Panc1 (cell line): ENCODE data around the gene GGN. TPM values are rescaled to one million over a fixed set of nuclear protein-coding genes. Genes with fewer than 3 reads are reported as not detected.

ENCODE experiments used
- ATAC-seq: fragments of 200-7000 bp; cut with Tn5 transposase; 2 replicates; pipeline ENCODE4 v1.9.1; 2020; ENCODE audit warnings: mild to moderate bottlenecking, moderate library complexity
- BruUV-seq: library from RNA; stranded (reverse); fragments of 400-500 nt; replicated peaks from 2 replicates; lab custom pipeline; 2021; lab: Mats Ljungman, UMichigan
- CTCF ChIA-PET: fragments of 300-600 bp; sonication (Branson Sonifier 250); formaldehyde crosslinking; loops from one replicate; lab custom pipeline; 2022; ENCODE audit warnings: antibody characterized with exemption; lab: Charles Lee
- POLR2A ChIA-PET: fragments of 300-600 bp; sonication (Branson Sonifier 250); formaldehyde crosslinking; loops from one replicate; lab custom pipeline; 2022; ENCODE audit warnings: antibody characterized with exemption; lab: Charles Lee
- DNase-seq: peaks from one replicate; pipeline ENCODE4 v3.0.0-alpha.2; 2010; ENCODE audit warnings: low read depth, low spot score
- H3K27ac ChIP-seq: 2 replicates; pipeline ENCODE4 v1.5.1; 2011; ENCODE audit warnings: mild to moderate bottlenecking, low read length, inconsistent platforms
- H3K27me3 ChIP-seq: fragments of 200-500 bp; sonication (Bioruptor generic); 2 replicates; pipeline ENCODE4 v1.6.0; 2014; ENCODE audit warnings: low read length, inconsistent platforms; ENCODE audit not compliant: control insufficient read depth, insufficient read depth
- H3K36me3 ChIP-seq: fragments of 200-500 bp; sonication (Bioruptor generic); 2 replicates; pipeline ENCODE4 v1.5.1; 2014; ENCODE audit warnings: inconsistent platforms, mild to moderate bottlenecking, low read length, moderate library complexity; ENCODE audit not compliant: control insufficient read depth, insufficient read depth
- H3K4me1 ChIP-seq: 2 replicates; pipeline ENCODE4 v1.5.1; 2011; ENCODE audit warnings: inconsistent platforms, mild to moderate bottlenecking, low read length, moderate library complexity; ENCODE audit not compliant: control insufficient read depth, insufficient read depth
- H3K4me3 ChIP-seq, 2 experiments: 2 replicates each; pipeline ENCODE4 v1.5.1; 2011 to 2012; ENCODE audit warnings: low read depth in 2 of 2, low read length in 2 of 2, mild to moderate bottlenecking in 2 of 2, inconsistent platforms in 1 of 2, moderate library complexity in 1 of 2
- H3K9me3 ChIP-seq: fragments of 200-500 bp; sonication (Bioruptor generic); 2 replicates; pipeline ENCODE4 v1.5.1; 2014; ENCODE audit warnings: low read depth, mild to moderate bottlenecking, inconsistent platforms, low read length, moderate library complexity; ENCODE audit not compliant: control insufficient read depth, insufficient read depth
- POLR2AphosphoS5 ChIP-seq: IDR thresholded peaks from 2 replicates; pipeline ENCODE4 v1.6.1; 2012; ENCODE audit warnings: mild to moderate bottlenecking, low read depth, low read length, moderate library complexity
- SIN3A ChIP-seq: IDR thresholded peaks from 2 replicates; pipeline ENCODE4 v1.6.1; 2012; ENCODE audit warnings: low read depth, mild to moderate bottlenecking, low read length, moderate library complexity, borderline replicate concordance; ENCODE audit not compliant: insufficient read depth
- TCF7L2 ChIP-seq: IDR thresholded peaks from 2 replicates; pipeline ENCODE4 v1.6.1; 2011; ENCODE audit warnings: mild to moderate bottlenecking, low read depth, low read length, inconsistent platforms
- in situ Hi-C: cut with HindIII; loops from 2 replicates; pipeline ENCODE4 v1.10.0; 2016; ENCODE audit warnings: low sequenced_read_pairs, low pct_unique_long_range_greater_than_20kb
- intact Hi-C: fragments of 100-400 bp; cut with micrococcal nuclease; formaldehyde crosslinking; loops from one replicate; pipeline ENCODE4 v1.10.0; 2022; ENCODE audit not compliant: unreplicated experiment
- total RNA-seq: library from RNA; stranded (reverse); gene quantifications from one replicate; pipeline ENCODE4 v1.2.1, GENCODE V29; 2021; ENCODE audit not compliant: unreplicated experiment
- TF ChIP-seq, protein P1 (sequence below): fragments of 450-650 bp; IDR thresholded peaks from 2 replicates; pipeline ENCODE4 v1.5.1; 2017; ENCODE audit warnings: mild to moderate bottlenecking
- TF ChIP-seq, protein P2 (sequence below), 2 experiments: IDR thresholded peaks; 2 replicates each; pipeline ENCODE4 v1.6.1; 2011 to 2012; ENCODE audit warnings: low read depth in 2 of 2, control low read depth in 1 of 2, low read length in 1 of 2, mild to moderate bottlenecking in 1 of 2, moderate library complexity in 1 of 2; ENCODE audit not compliant: insufficient read depth in 1 of 2

Gene GGN
- total RNA-seq, 1 experiment from 2014 or later: 1.4 TPM

DNA sequence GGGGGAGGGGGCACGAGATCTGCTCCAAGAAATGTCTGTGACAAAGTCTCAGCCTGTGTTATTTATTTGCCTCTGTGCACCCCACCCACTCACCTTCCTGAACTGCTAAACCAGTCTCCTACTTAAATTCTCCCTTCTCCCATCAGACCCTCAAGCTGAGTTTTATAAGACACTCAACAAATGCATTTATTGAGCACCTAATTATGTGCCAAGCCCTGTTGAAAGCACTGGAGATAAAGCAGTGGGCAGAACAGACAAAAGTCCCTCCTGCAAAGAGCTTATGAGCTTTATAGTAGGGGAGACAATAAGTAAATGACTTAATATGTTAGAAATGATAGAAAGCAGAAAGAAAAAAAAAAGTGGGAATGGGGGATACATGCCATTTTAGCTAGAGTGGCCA is 11.7 kb upstream of the GGN start:
- in situ Hi-C loops (no loop called here), intact Hi-C loops (no loop called here)
- Histone ChIP-seq H3K9me3 (no peaks in the 10 kb centered on the region), H3K27ac (no peak overlapping the region), H3K36me3 (no peaks in the 10 kb centered on the region), H3K27me3 (no peaks in the 10 kb centered on the region), H3K4me3 (no peak overlapping the region), H3K4me1 (peaks cover 3% of the 10 kb centered on the region; the same call in 1 of the 2 replicates)
- TF ChIP-seq, protein P1, sequence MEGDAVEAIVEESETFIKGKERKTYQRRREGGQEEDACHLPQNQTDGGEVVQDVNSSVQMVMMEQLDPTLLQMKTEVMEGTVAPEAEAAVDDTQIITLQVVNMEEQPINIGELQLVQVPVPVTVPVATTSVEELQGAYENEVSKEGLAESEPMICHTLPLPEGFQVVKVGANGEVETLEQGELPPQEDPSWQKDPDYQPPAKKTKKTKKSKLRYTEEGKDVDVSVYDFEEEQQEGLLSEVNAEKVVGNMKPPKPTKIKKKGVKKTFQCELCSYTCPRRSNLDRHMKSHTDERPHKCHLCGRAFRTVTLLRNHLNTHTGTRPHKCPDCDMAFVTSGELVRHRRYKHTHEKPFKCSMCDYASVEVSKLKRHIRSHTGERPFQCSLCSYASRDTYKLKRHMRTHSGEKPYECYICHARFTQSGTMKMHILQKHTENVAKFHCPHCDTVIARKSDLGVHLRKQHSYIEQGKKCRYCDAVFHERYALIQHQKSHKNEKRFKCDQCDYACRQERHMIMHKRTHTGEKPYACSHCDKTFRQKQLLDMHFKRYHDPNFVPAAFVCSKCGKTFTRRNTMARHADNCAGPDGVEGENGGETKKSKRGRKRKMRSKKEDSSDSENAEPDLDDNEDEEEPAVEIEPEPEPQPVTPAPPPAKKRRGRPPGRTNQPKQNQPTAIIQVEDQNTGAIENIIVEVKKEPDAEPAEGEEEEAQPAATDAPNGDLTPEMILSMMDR: no peak
- TF ChIP-seq SIN3A (no peak), POLR2AphosphoS5 (no peak), TCF7L2 (no peak)
- TF ChIP-seq, protein P2, sequence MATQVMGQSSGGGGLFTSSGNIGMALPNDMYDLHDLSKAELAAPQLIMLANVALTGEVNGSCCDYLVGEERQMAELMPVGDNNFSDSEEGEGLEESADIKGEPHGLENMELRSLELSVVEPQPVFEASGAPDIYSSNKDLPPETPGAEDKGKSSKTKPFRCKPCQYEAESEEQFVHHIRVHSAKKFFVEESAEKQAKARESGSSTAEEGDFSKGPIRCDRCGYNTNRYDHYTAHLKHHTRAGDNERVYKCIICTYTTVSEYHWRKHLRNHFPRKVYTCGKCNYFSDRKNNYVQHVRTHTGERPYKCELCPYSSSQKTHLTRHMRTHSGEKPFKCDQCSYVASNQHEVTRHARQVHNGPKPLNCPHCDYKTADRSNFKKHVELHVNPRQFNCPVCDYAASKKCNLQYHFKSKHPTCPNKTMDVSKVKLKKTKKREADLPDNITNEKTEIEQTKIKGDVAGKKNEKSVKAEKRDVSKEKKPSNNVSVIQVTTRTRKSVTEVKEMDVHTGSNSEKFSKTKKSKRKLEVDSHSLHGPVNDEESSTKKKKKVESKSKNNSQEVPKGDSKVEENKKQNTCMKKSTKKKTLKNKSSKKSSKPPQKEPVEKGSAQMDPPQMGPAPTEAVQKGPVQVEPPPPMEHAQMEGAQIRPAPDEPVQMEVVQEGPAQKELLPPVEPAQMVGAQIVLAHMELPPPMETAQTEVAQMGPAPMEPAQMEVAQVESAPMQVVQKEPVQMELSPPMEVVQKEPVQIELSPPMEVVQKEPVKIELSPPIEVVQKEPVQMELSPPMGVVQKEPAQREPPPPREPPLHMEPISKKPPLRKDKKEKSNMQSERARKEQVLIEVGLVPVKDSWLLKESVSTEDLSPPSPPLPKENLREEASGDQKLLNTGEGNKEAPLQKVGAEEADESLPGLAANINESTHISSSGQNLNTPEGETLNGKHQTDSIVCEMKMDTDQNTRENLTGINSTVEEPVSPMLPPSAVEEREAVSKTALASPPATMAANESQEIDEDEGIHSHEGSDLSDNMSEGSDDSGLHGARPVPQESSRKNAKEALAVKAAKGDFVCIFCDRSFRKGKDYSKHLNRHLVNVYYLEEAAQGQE (IDR thresholded peaks at IDR 0.05; ENCODE audit: insufficient read depth in 1 of 2, low read depth in 2 of 2, low read length in 1 of 2): no peak
- CTCF ChIA-PET: no interaction called here
- DNase-seq (no peak), ATAC-seq (no peak)
- no TSS peak for BruUV-seq
- POLR2A ChIA-PET: interaction anchor here (0.6 to 1.3 kb wide), 3 partner anchors 12 to 25 kb away, joined by 3 read pairs; partner anchors contain the start of genes GGN and PSMD8

DNA sequence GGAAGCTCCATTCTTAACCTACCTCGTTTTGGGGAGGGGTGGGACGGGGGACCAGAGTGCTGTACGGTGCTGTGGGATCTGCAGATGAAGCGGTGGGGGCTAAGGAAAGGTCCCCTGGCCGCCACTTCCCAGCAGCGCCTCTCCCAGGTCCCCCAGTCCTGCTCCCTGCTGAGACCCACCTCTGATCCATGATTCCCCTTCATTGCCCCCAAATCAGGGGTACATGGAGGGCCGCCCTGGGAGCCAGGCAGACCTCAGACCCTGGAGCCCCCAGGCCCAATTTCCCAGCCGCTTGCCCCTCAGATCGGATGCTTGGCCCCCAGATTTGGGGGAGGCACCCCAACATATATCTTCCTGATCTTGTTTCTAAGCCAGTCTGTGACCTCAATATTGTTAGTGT is 11.2 kb upstream of the GGN start:
- POLR2A ChIA-PET: interaction anchor here (0.6 kb wide), 1 partner anchor 21 kb away, joined by 3 read pairs; no protein-coding TSS in a partner anchor
- no peak overlapping the region for H3K27ac ChIP-seq
- no peaks in the 10 kb centered on the region for H3K36me3 ChIP-seq
- no peaks in the 10 kb centered on the region for H3K9me3 ChIP-seq
- CTCF ChIA-PET: no interaction called here
- H3K4me3 ChIP-seq: no peak overlapping the region
- ATAC-seq (no peak), DNase-seq (no peak)
- no peaks in the 10 kb centered on the region for H3K27me3 ChIP-seq
- peaks cover 3% of the 10 kb centered on the region; the same call in 1 of the 2 replicates for H3K4me1 ChIP-seq
- no TSS peak for BruUV-seq
- in situ Hi-C loops (no loop called here), intact Hi-C loops (no loop called here)
- TF ChIP-seq, protein P1: no peak
- TF ChIP-seq SIN3A (no peak), POLR2AphosphoS5 (no peak), TCF7L2 (no peak)
- TF ChIP-seq, protein P2 (IDR thresholded peaks at IDR 0.05; ENCODE audit: insufficient read depth in 1 of 2, low read depth in 2 of 2, low read length in 1 of 2): no peak
